GM19438 (cell line): Measurements from ENCODE around the gene LIX1.
"Not testable (repeated sequence)": the region's sequence is repeated elsewhere in the genome, so short reads cannot be mapped to it uniquely, and the experiment has no call there.

ENCODE experiments used
- ATAC-seq: cut with Tn5 transposase; IDR thresholded peaks from one replicate; pipeline ENCODE4 v1.9.1; 2021; ENCODE audit warnings: low read depth; ENCODE audit not compliant: unreplicated experiment

LIX1 gene

DNA sequence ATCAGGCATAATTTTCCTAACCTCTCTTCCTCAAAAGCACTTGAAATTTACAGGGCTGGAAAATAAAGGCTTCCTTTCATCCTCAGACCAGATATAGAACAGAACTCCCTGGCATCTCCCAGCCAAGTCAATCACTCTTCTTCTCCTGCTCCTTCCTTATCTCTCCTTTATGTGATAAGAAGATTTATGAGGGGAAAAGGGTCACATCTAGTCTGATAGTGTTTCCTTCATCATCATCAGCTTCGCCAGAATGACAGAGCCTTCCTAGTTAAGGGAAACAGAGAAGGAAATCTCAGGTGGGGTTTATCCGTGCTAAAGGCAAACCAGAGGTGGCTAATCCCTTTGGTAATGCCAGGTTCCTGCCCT lies 36.2 kb downstream of the LIX1 start:
- no peak for ATAC-seq

GRCh38 chr5:97105501-97106215 lies 36.8 kb downstream of the LIX1 start:
- ATAC-seq: no peak

GRCh38 chr5:97102010-97102470 lies 40.4 kb downstream of the LIX1 start:
- ATAC-seq: no peak

- ATAC-seq: no peak
Measured at GRCh38 chr5:97101189-97101910, 41.1 kb downstream of the LIX1 start.

DNA sequence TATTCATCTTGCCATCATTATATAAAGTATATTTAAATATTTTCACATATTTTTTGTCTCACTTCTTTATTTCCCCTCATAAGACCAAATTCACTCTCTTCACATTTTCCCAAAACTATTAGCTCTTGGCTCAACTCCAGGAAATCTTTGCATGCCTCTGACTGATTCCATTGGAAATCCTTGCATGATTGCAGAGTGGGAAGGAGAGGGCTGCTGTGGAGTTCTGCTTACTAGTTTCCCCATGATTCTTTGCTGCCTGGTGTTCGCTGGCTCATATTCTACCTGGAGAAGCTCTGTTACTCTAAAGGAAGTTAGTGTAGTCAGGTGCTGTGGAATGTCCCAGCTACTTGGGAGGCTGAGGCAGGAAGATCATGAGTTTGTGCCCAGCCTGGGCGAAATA lies 41.9 kb downstream of the LIX1 start:
- no peak for ATAC-seq

- no peak for ATAC-seq
Measured at GRCh38 chr5:97098922-97099321, 43.5 kb downstream of the LIX1 start.

DNA sequence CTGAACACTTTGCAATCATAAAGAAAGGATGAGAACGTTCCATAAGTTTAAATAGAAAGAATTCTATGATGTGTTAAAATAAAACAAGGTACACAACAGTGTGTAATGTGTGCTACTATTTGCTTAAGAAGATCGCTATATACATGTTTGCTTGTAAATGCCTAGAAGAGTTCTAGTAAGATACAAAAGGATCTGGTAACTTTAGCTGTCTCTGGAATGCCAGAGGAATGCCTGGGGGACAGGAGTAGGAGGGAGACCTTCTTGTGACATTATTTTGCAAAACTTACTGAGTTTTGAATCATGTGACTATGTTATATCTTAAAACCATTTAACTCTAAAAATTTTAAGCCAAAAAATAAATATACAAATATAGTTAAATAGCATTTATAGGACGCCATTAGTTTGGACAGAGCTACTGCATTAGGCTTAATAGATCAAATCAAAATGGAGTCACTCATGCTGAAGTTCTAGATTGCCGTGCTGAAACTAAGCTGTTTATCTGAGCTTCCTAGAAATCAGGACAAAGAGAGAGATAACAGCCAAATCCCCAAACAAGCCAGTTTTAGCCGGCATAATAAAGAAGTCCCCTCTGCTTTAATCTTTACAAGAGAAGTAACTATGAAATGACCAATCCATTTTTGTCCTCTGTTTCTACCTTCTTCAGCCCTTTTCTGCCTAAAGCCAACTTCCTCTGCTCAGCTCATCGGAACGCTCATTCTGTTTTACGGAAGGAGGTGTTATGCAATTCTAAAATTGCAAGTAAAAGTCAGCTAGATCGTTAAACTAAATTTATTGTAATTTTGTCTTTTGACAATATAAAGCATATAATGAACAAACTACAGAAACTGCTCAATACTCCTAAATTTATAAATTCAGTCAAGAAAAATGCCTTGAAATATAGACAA lies 44.8 kb downstream of the LIX1 start:
- no peak for ATAC-seq

DNA sequence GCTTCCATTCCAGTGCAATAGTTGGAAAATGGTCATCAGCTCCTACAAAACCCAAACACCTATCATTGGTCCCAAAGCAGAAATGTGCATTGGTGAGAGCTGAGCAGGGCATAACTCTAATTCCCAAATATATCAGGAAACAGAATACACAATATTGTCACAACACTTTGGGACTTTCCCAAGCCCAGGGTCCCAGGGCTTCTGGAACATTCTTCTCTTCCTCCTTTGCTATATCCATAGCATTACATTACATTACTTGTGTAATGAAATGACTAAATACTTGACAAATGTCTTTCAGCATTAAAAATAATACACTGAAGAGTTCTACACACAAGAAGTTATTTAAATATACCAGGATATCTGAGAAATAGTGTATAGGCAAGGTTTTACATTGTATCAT lies 45.6 kb downstream of the LIX1 start:
- ATAC-seq: no peak

GRCh38 chr5:97096191-97096590 lies 46.2 kb downstream of the LIX1 start:
- ATAC-seq: no peak

DNA sequence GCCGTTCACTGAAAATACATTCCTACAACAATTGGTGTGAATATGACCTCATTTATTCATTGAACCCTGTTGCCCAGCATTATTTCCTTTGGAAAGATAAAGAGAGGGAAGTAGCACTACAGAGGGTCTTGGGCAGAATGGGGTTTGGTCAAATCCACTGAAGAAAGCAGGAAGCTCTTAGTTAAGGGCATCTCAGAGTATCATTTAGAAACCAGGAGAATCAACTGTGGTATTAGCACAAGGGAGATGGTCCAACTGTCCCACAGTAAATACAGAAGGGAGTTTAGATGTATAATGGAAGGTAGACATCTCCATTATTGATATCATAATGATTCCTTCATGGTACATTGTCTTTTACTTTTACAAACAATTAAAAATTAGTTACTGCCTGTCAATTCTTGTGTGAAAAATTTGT lies 47.1 kb downstream of the LIX1 start:
- ATAC-seq: peak; percentile 50

GRCh38 chr5:97094579-97095317 lies 47.7 kb downstream of the LIX1 start:
- ATAC-seq: peak; percentile 99

DNA sequence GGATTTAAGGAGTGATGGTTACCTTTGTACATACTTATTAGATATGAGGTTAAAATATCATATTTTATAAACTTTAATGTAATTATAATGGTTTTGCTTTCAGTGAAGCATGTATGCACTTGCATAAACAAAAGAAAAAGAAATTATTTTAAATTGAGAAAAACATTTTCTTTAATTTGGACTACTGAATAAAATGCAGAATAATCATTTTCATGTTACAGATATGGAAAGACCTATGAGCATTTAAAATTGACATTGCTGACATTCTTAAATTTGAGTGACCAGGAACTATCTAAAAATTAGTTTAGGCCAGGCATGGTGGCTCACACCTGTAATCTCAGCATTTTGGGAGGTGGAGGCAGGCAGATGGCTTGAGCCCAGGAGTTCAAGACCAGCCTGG lies 49.2 kb downstream of the LIX1 start:
- no peak for ATAC-seq

DNA sequence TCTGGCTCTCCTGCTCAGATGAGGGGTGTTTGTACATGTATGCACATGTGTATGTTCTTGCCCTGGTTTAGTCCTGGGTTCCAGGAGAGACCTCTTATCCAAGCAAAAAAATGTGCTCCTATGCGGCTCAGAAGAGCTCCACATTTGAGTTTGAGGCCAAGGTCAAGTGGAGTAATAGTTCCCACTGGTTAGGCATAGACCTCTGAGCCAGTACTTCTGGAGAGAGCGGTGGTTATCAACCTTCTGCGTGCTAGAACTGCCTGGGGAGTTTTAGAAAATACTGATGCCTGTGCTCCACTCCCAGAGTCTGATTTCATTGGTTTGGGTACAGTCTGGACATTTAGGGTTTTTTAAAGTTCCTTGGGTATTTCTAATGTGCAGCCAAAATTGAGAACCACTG lies 51.5 kb downstream of the LIX1 start:
- ATAC-seq: no peak

DNA sequence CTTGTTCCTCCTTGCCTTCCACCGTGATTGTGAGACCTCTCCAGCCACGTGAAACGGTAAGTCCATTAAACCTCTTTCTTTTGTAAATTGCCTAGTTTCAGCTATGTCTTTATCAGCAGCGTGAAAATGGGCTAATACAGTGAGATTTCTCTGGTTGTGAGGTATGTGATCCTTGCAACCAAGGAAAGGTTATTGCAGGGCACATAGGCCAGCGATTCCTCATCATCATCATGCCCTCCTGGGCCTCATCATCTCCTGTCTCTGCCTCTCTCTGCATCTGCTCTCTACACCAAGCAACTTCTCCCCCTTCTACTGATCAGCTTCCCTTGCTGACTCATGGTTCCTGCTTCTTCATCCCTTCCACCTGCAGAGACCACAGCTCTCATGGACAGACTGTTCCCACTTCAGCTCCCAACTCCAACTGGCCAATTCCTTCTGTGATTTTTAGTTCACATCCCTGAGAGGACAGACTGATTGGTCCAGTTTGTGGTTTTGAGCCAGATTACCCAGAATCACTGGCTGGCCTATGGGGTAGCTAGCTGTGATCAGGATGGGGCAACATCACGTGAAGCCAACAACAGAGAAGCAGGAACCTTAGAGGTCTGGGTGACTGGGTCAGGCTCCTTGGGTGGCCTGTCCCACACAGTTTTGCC lies 53.1 kb downstream of the LIX1 start:
- no peak for ATAC-seq

DNA sequence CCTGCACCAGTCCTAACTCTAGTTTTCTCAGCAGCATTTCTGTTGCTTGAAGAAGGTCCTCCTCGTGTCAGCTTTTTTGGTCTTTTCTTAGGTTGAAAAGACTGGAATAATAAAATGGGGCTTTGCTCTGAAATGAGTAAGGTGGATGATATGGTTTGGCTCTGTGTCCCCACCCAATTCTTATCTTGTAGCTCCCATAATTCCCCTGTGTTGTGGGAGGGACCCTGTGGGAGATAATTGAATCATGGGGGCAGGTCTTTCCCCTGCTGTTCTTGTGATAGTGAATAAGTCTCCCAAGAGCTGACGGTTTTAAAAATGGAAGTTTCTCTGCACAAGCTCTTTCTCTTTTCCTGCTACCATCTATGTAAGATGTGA lies 53.6 kb downstream of the LIX1 start:
- no peak for ATAC-seq

DNA sequence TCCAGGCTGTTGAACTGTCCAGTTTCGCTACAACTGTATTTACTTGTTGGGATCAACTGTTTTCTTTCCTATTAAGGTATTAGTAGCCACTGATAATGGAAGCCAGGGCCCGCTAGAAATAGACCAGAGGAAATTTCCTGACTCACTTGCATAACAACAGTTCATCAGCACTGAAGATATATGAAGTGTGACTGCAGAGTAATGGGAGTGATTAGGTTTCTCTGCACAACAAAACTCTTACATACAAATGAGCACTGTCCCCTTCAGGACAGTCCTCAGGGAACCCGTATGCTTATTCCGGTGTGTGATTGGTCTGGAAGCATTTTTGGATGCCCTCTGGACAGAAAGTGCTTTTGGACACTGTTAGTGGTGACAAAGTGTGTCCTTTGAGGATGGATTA lies 55.3 kb downstream of the LIX1 start:
- no peak for ATAC-seq

GRCh38 chr5:97085459-97086181 lies 56.8 kb downstream of the LIX1 start:
- ATAC-seq: no peak

- not testable (repeated sequence) for ATAC-seq
Measured at GRCh38 chr5:97084782-97085458, 57.5 kb downstream of the LIX1 start.
